NCI-H1417 (cell line): ENCODE data around the gene TAS2R40.
"Not testable (repeated sequence)": the region's sequence is repeated elsewhere in the genome, so short reads cannot be mapped to it uniquely, and the experiment has no call there.

ENCODE experiments used
- DNase-seq, 3 experiments: peaks; one replicate each; lab custom pipeline; 2025; lab: John Stamatoyannopoulos, UW

The TAS2R40 gene

DNA sequence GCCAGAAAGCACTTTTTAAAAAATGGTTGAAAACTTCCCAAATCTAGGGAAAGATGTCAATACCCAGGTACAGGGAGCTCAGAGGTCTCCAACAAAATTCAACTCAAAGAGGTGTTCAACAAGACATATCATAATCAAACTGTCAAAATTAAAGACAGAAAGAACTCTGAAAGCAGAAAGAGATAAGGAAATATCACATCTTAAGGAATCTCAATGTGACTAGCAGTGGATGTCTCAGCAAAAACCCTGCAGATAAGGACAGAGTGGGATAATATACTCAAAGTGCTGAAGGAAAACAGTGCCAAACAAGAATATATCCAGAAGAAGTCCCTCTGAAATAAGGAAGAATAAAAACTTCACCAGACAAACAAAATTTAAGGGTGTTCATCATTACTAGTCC lies 28.4 kb downstream of the TAS2R40 start:
- no peak for DNase-seq

DNA sequence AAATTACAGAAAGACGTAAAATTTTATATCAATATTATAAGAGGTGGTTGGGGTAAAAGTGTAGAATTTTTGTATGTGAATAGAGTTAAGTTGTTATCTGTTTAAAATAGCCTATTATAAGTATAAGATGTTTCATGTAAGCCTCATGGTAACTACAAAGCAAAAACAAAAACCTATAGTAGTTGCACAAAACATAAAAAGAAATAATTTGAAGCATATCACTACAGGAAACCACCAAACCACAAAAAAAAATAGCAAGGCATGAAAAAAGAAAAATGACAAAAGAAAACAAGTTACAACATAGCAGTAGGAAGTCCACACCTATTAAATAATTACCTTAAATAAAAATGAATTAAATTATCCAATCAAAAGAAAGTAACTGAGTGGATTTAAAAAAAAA lies 29.0 kb downstream of the TAS2R40 start:
- DNase-seq = no peak

DNA sequence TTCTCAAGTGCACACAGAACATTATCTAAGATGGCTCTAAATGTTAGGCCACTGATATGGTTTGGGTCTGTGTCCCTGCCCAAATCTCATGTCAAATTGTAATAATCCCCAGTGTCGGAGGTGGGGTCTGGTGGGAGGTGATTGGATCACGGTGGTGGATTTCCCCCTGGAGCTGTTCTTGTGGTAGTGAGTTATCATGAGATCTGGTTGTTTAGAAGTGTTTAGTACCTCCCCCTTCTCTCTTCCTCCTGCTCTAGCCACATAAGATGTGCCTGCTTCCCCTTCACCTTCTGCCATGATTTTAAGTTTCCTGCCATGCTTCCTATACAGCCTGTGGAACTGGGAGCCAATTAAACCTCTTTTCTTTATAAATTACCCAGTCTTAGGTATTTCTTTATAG lies 30.2 kb downstream of the TAS2R40 start:
- no peak for DNase-seq

DNA sequence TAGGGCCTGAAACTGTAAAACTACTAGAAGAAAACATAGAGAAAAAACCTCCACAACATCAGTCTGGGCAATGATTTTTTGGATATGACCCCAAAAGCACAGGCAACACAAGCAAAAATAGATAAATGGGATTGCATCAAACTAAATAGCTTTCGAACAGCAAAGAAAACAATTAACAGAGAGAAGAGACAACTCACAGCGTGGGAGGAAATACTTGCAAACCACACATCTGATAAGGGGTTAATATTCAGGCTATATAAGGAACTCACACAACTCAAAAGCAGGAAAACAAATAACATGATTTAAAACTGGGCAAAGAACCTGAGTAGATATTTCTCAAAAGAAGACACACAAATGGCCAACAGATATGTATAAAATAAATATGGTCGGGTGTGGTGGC lies 33.7 kb downstream of the TAS2R40 start:
- no peak for DNase-seq

DNA sequence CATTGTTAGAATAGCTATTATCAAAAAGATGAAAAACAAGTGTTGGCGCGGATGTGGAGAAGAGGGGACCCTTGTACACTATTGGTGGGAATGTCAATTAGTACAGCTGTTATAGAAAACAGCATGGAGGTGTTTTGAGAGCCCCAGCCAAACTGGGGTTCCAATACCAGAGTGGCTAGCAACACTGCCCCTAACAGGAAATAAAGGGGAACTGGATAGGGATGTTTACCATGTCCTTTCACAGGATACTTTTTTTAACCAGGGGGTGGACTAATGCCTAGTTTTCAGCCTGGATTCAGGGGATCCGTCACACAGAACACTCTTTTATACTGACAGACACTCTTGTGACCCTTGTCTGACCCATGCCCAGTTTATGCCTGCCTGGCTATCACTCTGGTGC lies 34.5 kb downstream of the TAS2R40 start:
- no peak for DNase-seq

DNA sequence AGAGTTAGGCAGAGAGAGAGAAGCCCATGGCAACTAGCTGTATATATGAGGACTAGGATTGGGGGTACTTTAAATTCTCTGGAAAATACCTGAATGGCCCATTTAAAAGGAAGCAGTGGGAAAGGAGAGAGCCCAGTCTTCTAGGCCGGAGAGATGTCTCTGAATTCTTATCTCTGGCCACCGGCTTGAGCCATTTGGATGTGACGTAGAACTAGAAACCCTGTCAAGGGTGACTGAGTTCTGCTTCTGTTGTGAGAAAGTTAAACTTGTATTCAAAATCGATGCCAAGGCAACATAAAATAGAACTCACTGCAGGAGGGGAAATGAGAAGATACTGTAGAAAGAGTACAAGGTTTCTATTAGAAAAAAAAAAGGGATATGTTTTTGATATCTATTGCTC lies 35.1 kb downstream of the TAS2R40 start:
- DNase-seq = no peak

DNA sequence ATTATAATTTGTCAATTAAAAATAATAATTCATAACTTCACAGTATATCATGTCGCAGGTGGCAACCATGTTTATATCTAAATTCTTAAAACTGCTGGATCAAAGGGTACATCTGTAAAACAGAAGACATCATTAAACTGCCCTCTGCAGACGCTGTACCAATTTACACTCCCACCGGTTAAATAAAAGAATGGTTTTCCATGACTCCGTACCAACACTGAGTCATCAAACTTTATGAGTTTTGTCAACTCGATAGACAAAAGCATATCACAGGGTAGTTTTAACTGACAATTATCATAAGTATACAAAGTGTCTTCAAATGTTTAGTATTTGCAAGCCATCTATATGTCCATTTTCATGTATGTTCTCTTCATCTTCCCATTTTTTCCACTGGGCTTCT lies 35.7 kb downstream of the TAS2R40 start:
- DNase-seq = no peak

DNA sequence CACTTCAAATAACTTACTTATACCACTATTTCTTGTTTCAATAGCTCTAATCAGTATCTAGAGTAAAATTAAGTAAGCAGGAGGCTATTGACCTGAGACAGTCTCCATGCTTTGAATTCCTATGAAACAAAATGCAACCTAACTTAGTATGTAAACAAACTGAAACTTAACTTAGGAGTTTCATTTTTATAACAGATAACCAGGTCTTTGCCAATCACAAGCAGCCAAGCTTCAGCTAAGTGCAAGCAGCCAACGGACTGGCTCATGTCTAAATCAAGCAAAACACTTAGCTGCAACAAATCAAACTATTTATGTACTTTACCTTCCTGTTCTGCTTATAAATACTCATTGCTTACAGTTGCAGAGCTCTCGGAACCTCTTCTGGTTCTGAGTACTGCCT lies 37.0 kb downstream of the TAS2R40 start:
- DNase-seq = no peak

DNA sequence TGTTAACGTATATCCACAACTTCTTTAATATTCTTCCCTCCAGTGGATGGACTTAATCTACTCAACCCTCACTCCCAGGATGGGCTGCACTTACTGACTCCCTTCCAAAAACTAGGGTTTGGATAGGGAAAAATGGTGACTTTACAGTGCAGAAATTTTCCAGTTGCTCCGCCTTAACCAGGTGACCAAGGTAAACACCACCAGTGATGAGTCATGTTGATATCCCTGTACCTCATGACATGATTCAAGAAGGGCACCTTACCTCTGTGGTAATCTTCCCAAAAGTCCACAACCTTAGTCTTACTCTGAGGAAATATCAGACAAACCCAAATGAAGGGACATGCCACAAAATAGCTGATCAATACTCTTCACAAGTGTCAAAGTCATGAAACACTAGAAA lies 37.9 kb downstream of the TAS2R40 start:
- DNase-seq = no peak

DNA sequence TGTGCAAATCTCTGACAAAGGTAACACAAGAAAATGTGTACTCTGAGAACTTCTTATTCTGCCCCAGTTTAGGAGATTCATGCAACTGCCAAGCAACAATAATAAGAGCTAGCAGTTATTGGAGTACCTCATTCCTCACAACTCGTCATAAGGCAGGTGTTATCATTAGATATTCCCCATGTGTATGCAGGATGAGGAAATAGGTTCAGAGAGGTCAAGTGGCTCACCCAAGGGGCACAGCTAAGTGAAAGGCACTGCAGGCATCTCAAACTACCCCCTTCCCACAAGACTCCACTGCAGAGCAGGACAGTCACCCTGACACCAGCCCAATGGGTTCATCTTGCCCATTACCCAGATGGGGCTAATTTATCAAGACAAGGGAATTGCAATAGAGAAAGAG lies 40.1 kb downstream of the TAS2R40 start:
- DNase-seq = no peak

DNA sequence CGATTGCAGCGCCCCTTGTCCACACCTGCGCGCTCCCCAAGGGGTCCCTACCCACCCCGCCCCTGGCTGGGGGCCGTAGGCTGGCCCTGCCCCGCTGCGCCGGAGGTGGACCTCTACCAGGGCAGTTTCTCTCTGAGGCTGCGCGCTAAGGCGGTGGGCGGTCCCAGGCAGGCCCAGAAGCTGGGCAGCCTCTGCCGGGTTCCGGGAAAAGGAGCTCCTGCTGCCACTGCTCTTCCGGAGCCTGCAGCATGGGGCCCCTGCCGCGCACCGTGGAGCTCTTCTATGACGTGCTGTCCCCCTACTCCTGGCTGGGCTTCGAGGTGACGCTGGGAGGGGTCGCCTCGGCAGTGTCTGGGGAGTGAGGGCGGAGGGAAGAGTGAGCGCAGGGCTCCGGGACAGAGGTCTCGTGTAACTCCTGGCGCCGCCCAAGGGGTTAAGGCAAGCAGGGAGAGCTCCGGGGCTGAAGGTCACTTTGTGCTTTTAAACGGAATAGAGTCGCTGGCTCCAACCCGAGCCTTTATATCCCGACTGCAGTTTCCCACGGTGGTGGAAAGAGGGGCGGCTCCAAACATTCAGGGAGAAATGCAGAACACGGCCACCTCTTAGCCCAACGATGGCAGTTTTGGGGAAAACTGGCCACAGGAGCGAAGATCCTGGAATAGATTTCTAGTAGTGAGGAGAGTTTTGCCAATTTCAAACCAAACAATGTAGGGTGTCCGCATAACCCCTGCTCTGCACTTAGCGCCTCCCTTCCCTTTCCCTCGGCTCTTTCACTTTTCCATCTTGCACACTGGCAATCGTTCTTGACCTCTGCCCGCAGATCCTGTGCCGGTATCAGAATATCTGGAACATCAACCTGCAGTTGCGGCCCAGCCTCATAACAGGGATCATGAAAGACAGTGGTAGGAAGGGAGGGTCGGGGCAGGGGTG lies 41.7 kb downstream of the TAS2R40 start, which contains the start of gene GSTK1:
Gene GSTK1 (plus strand): TSS at position 176 of the 930 bp plus-strand sequence. CDS start 73 bp downstream, at position 249.
- DNase-seq = peak in 2 of 3 experiments; percentile 77 to 85

DNA sequence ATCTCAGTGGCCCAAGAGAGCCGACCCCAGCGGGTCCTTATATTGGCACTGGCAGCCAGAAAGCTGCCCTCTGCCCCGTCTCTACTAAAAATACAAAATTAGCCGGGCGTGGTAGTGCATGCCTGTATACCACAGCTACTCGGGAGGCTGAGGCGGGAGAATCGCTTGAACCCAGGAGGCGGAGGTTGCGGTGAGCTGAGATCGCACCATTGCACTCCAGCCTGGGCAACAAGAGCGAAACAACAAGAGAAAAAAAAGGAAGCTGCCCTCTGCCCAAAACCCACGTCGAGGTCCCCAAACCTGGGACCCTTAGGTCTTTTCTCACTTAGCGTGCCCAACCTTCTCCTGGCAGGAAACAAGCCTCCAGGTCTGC lies 42.3 kb downstream of the TAS2R40 start:
- not testable (repeated sequence) for DNase-seq

DNA sequence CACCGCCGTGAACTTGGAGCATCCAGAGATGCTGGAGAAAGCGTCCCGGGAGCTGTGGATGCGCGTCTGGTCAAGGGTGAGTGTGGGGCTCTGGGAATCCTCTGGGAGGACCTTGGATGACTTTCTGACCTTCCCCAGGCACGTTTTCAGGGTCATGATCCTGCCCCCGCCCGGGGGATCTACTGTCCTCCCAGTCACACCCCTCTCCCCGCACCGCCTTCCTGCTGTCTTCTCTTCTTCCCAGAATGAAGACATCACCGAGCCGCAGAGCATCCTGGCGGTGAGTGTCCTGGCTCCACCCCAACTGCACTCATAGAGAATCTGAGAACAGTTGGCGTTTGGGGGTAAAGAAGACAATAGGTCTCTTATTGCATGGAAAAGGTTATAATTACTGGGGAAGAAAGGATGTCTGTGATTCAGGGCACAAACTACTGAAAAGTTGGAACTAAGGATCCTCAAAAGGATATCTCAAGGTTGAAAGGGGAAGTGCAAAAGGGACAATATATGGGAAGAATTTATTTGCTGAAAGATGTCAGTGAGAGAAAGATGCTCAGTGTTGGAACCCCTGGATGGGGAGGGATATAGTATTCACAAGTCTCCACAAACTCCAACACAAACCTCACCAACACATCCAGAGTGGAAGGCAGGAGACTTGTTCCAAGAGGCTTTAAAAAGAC lies 43.3 kb downstream of the TAS2R40 start:
- no peak for DNase-seq

DNA sequence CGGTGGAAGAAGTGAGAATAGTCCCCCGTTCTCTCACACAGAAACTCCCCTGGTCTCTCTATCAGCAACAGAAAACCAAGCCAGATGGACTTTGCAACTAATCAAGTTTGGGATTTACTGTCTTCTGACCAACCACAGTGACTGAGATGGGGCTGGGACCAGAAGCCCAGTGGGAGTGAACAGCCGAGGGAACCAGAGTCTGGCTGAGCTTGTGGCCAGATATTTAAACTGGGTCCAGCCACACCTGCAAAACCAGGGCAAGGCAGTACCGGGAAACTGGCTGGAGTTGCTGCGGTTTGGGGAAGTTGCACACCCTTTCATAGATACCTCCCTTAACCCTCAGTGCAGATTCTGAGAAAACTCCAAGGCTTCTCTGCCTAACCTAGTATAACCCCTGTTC lies 47.4 kb downstream of the TAS2R40 start:
- no peak for DNase-seq

DNA sequence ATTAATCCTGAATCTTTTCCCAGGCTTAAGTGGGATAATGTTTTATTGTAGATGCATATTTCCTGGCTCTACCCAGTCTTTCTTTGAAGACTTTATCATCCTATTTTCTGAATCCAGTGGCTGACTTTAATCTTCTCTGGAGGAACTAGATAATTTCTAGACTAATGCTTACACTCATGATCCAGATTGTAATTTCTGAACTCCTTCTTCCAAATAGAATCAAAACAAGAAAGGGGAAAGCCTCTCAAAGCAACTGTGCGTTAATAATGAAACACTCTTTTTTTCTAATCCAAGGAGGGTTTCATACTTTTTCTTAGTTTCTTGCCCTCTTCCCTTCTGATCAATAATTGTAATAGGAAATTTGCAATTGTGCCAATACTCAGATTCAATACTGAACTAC lies 49.4 kb downstream of the TAS2R40 start:
- no peak for DNase-seq
